Mononuclear cell (primary cell): Measurements from ENCODE around the gene RAD50. TPM values are rescaled to one million over a fixed set of nuclear protein-coding genes. Genes with fewer than 3 reads are reported as not detected.

Experiments used
- H3K27me3 ChIP-seq: 2 replicates; pipeline ENCODE4 v1.6.0; 2011; ENCODE audit warnings: low read length, control low read depth; ENCODE audit not compliant: insufficient read depth
- H3K4me1 ChIP-seq: 2 replicates; pipeline ENCODE4 v1.5.1; 2011; ENCODE audit warnings: mild to moderate bottlenecking, low read length, control low read depth; ENCODE audit not compliant: insufficient read depth
- H3K4me3 ChIP-seq: 2 replicates; pipeline ENCODE4 v1.5.1; 2011; ENCODE audit warnings: mild to moderate bottlenecking, low read length, moderate library complexity
- H3K9me3 ChIP-seq: 2 replicates; pipeline ENCODE4 v1.5.1; 2011; ENCODE audit warnings: low read depth, mild to moderate bottlenecking, control low read depth, low read length
- total RNA-seq: library from RNA; depleted of rRNA; stranded (reverse); fragments of >200 nt; gene quantifications from one replicate; pipeline ENCODE4 v1.2.3, GENCODE V29; 2012

The RAD50 gene
- total RNA-seq, 1 donor, result 17.0 TPM

DNA sequence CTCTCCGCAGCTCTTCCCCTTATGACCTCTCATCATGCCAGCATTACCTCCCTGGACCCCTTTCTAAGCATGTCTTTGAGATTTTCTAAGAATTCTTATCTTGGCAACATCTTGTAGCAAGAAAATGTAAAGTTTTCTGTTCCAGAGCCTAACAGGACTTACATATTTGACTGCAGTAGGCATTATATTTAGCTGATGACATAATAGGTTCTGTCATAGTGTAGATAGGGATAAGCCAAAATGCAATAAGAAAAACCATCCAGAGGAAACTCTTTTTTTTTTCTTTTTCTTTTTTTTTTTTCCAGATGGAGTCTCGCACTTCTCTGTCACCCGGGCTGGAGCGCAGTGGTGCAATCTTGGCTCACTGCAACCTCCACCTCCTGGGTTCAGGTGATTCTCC is 80.5 kb downstream of the RAD50 start:
- no peak overlapping the region for H3K4me3 ChIP-seq
- H3K4me1 ChIP-seq, result no peaks in the 10 kb centered on the region
- no peaks in the 10 kb centered on the region for H3K9me3 ChIP-seq
- H3K27me3 ChIP-seq, result no peaks in the 10 kb centered on the region

DNA sequence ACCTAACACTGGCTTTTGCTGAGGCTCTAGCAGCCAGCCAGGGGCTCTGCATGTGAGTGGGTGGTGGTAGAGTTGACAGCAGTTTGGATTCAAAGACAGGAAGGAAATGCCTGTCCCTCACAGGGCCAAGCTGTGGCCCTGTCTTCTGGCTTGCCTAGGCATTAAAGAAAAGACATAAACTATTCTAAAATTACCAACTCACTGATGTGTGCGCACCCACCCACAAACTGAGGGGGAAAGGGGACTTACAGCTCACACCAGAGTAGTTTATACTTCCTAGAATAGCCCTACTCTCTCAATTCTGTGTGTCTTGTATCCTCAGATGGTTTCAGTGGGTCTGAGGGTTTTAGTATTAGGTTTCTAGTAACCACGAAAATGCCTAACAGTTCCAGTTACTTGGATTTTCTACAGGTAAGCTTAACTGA is 82.9 kb downstream of the RAD50 start:
- H3K4me1 ChIP-seq, result no peaks in the 10 kb centered on the region
- H3K27me3 ChIP-seq, result no peaks in the 10 kb centered on the region
- no peaks in the 10 kb centered on the region for H3K9me3 ChIP-seq
- no peak overlapping the region for H3K4me3 ChIP-seq

DNA sequence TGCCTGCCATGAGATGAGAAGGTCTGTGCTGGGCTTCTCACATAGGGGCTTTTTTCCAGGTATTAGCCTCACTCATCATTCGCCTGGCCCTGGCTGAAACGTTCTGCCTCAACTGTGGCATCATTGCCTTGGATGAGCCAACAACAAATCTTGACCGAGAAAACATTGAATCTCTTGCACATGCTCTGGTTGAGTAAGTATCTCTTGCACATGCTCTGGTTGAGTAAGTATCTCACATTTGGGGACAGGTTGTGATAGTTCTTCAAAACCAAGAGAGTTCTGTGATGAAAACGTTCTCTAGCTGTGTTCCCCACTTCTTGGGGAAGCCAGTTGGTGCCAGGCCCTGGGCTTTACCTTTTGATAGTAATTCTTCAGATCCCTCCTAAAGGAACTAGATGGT is 83.8 kb downstream of the RAD50 start:
- no peaks in the 10 kb centered on the region for H3K4me1 ChIP-seq
- no peaks in the 10 kb centered on the region for H3K9me3 ChIP-seq
- H3K27me3 ChIP-seq, result no peaks in the 10 kb centered on the region
- no peak overlapping the region for H3K4me3 ChIP-seq

DNA sequence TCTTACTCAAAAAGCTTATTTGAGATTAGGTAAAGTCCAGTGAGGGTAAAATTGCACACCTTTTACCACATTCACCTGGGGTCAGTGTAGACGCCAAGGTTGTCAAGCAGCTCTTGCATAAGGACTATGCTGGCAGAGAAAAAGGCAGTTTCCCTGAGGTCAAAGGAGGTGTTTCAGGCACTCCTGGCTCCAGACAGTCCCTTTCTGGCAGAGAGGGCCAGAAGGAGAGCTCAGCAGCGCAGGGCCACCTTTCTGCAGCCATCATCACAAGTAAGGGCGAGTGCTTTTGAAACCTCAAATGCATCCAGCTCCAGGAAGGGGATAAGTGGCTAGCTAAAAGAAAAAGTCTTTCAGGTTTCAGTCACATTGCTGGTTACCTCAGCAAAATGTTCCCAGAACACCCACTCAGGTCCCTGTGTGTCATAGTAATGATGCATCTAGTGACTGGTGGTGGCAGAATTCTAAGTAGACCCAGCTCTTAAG is 84.5 kb downstream of the RAD50 start:
- Histone ChIP-seq H3K9me3 (no peaks in the 10 kb centered on the region), H3K27me3 (no peaks in the 10 kb centered on the region), H3K4me1 (no peaks in the 10 kb centered on the region), H3K4me3 (no peak overlapping the region)

DNA sequence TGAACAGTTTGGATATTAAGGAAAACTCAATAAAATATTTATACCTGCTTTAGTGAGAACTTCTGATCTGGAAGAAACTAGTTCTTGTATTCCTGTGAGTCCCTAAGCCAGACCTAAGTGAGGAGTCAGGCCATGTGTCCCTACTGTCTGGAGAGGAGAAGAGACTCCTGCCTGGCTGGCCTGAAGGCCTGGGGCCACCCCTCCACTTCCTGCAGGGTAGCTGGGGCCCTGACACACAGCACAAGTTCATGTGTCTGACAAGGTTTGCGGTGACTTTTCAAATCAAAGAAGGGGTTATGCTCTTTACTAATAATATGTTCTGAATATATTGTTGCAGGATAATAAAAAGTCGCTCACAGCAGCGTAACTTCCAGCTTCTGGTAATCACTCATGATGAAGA is 85.1 kb downstream of the RAD50 start:
- Histone ChIP-seq H3K4me3 (no peak overlapping the region), H3K9me3 (no peaks in the 10 kb centered on the region), H3K27me3 (no peaks in the 10 kb centered on the region), H3K4me1 (no peaks in the 10 kb centered on the region)

DNA sequence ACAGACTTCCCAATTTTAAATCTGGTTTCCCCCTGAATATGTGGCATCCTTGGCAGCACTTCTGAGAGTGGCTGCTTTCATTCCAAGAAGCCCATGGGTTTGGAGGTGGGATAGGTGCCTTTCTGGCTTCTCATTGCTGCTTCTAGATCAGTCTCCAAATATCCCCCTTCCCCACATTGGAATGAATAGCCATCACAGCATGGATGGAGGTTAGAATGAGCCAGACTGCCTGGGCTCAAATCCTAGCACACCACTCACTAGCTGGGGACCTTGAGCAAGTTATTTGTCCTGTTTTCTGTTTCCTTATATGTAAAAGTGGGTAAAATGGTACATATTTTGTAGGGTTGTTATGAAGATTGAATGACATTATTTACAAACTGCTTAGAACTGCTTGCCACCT is 87.4 kb downstream of the RAD50 start:
- no peak overlapping the region for H3K4me3 ChIP-seq
- H3K9me3 ChIP-seq, result peaks cover 16% of the 10 kb centered on the region
- H3K4me1 ChIP-seq, result no peaks in the 10 kb centered on the region
- peaks cover 4% of the 10 kb centered on the region for H3K27me3 ChIP-seq

DNA sequence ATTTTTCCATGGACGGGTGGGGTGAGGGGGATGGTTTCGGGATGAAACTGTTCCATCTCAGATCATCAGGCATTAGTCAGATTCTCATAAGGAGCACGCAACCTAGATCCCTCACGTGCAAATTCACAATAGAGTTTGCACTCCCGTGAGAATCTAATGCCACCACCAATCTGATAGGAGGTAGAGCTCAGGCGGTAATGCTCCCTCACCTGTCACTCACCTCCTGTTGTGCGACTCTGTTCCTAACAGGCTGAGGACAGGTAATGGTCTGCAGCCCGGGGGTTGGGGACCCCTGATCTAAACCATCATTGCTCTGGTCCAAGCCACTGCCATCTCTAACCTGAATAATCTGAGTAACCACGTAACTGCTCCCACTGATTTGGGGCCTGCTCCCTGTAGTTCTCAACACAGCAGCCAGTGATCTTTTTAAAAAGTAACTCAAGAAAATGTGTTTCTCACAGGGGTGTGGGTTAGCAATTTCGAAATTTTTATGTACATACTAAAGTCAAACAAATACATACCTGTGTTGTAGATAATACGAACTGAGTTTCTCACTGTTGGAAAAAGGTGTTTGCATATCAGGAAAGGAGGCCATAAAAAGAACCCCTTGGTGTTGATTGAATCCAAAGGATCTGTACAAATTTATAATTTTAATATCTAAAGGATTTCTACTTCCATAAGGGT is 89.9 kb downstream of the RAD50 start:
- Histone ChIP-seq H3K9me3 (peaks cover 16% of the 10 kb centered on the region), H3K4me1 (no peaks in the 10 kb centered on the region), H3K4me3 (no peak overlapping the region), H3K27me3 (peaks cover 4% of the 10 kb centered on the region)

DNA sequence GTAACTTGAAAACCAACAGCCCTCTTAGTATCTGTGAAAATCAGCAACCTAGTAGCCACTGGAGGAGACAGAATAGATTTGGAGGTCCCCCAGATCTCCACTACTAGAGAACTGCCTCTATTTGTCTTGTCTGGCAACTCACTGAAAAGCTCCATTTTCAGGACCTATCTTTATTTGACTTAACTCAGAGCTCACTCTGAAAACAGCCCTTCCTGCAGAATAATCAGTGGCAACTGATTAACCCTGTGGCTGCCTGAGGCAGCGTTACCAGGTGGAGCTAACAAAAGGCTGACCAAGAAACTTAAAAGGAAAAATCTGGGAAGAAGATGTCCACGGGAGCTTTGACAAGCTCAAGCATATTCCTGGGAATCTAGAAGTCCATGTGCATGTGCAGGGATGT is 90.7 kb downstream of the RAD50 start:
- Histone ChIP-seq H3K4me1 (no peaks in the 10 kb centered on the region), H3K4me3 (no peak overlapping the region), H3K9me3 (peaks cover 16% of the 10 kb centered on the region), H3K27me3 (peaks cover 4% of the 10 kb centered on the region)

DNA sequence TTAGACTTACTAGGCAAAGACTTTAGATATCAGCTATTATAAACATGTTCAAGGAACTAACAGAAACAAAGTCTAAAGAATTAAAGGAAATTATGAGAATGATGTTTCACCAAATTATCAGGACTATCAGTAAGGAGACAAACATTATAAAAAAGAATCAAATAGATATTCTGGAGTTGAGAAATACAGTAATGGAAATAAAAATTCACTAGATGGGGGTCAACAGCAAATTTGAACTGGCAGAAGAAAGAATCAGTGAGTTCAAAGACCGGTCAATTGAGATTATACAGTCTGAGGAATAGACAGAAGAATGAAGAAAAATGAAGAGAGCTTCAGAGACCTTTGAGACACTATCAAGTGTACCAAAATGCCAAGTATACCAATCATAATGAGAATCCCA is 91.6 kb downstream of the RAD50 start:
- H3K27me3 ChIP-seq, result peaks cover 6% of the 10 kb centered on the region
- H3K4me1 ChIP-seq, result no peaks in the 10 kb centered on the region
- H3K4me3 ChIP-seq, result no peak overlapping the region
- H3K9me3 ChIP-seq, result peaks cover 16% of the 10 kb centered on the region

DNA sequence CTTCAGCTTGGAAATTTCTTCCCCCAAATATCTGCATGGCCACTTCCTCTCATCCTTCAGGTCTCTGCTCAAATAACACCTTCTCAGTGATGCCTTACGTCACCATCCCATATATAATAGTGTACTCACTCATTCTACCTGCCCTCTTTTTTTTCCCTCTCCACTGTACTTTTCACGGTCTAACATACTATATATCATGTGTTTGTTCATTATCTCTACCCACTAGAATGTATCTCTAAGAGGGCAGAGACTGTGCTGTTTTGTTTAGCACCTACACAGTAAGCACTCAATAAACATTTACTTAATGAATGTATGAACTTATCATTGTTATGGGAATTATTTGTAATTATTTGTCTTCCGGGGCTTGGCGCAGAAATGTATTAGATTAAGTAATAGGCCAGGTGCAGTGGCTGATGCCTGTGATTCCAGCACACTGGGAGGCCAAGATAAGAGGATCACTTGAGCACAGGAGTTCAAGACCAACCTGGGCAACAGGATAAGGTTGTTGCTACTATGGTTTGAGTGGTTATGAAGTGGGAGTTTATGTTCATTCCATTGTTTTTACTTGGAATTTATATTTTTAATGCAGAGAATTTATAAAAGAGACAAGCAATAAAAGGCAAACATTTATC is 95.2 kb downstream of the RAD50 start:
- peaks cover 38% of the 10 kb centered on the region for H3K27me3 ChIP-seq
- peaks cover 16% of the 10 kb centered on the region for H3K9me3 ChIP-seq
- no peak overlapping the region for H3K4me3 ChIP-seq
- H3K4me1 ChIP-seq, result peaks cover 13% of the 10 kb centered on the region

DNA sequence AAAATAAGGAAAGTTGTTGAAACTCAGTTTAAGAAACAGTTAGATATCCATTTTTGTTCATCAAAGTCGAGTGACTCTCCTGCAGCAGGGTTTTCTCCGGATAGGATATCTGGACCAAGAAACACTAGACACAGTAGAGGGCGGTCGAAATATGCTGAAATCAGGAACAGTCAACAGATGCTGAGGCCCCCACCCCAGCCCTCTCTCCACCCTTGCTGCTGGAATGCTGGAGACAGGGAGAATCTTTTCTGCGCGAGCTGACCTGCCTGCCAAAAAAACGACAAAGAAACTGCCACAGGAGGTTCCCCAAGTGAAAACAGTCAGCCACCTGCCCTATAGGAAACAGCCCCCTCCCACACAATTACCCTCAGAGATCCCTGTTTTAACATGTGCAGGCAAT is 96.9 kb downstream of the RAD50 start:
- H3K4me1 ChIP-seq, result peaks cover 15% of the 10 kb centered on the region
- H3K27me3 ChIP-seq, result peaks cover 48% of the 10 kb centered on the region
- H3K4me3 ChIP-seq, result no peak overlapping the region
- peaks cover 1% of the 10 kb centered on the region for H3K9me3 ChIP-seq

DNA sequence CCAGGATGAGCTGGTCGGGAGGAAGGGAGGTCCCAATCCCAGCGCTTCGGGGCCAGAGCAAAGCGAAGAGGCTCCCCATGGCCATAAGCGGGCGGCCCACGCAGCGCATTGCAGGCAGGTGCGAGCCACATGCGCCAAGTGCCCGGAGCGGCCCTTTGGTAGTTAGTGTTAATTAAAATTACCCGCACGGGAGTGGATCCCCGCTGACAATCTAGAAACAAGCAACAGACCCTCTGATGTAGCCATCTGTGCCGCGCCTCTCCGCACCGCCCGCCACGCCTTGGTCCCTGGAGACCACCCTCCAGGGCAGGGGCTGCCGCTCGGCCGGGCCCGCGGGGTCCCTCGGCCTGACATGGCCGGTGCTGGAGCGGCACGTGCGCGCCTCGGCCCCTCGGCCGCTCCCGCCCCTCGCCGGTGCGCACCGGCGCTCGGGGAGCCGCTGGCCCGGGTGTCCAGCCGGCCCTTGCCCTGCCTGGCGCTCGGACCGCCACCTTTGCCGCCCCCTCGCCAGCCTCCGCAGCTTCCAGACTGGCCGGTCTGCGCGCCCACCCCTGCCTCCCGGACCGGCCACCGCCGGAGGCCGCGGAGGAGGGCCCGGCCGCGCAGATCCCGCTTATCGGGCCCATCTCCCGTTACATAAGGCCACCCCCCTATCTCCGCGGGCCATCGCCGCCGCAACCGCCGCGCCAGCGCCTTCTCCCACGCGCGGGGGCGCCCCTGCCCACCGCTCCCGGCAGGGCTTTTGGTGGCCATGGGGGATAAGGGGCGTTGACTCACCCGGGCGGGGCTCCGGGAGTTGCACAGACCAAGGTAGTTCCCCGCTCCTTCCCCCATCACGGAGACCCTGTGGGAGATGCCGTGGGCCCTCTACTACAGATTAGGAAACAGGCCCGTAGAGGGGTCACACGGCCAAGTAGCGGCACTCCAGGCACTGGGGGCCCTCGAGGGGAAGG is 99.3 kb downstream of the RAD50 start:
- Histone ChIP-seq H3K4me1 (peaks cover 15% of the 10 kb centered on the region), H3K9me3 (no peaks in the 10 kb centered on the region), H3K27me3 (peaks cover 44% of the 10 kb centered on the region), H3K4me3 (no peak overlapping the region)

DNA sequence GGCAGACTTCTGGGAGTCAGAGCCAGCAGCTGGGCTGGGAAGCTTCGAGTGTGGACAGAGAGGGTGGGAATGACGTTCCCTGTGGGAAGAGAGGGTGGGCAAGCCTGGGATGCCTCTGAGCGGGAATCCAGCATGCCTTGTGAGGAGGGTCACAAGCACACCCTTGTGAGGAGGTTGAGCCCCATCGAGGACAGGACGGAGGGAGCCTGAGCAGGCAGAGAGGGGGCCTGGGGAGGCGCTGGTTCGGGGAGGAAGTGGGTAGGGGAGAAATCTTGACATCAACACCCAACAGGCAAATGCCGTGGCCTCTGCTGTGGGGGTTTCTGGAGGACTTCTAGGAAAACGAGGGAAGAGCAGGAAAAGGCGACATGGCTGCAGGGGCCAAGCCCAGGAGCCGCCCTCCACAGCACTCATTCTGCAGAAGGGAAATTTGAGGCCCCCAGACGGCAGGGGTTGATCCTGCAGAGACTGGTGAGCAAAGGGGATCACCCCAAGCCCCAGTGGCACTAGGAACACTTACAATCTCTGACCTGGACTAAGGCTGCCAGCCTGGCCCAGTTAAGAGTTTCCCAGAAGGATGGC is 100.1 kb downstream of the RAD50 start:
- Histone ChIP-seq H3K9me3 (no peaks in the 10 kb centered on the region), H3K4me3 (no peak overlapping the region), H3K4me1 (peaks cover 15% of the 10 kb centered on the region), H3K27me3 (peaks cover 44% of the 10 kb centered on the region)

DNA sequence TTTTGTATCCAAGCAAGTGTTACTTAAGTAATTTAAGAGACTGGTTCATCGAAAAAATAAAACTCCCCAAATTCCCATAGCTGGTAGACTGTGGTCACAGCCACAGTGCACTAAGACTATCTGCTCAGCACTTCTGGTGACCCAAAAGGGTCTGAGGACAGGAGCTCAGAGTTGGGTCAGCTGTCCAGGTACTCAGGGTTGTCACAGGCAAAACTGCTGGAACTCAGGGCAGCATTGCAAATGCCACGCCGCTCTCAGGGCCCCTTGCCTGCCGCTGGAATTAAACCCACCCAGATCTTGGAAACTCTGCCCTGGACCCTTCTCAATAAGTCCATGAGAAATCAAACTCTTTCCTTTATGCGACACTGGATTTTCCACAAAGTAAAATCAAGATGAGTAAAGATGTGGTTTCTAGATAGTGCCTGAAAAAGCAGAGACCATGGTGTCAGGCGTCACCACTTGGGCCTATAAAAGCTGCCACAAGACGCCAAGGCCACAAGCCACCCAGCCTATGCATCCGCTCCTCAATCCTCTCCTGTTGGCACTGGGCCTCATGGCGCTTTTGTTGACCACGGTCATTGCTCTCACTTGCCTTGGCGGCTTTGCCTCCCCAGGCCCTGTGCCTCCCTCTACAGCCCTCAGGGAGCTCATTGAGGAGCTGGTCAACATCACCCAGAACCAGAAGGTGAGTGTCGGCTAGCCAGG is 101.1 kb downstream of the RAD50 start, which contains the start of gene IL13:
Gene IL13, plus strand, starts transcription at position 498 of the 705 bp plus-strand sequence. Its CDS starts 14 bp downstream, at position 512.
- no peak within 1 kb of the TSS for H3K4me3 ChIP-seq
- H3K4me1 ChIP-seq, result peaks cover 15% of the 10 kb centered on the region
- H3K27me3 ChIP-seq, result peaks cover 44% of the 10 kb centered on the region
- no peaks in the 10 kb centered on the region for H3K9me3 ChIP-seq
